ENCODE data around the gene GBGT1.

GRCh38 chr9:133189826-133190225 lies 26.1 kb upstream of the GBGT1 start:
- TF ChIP-seq CTCF (IDR thresholded peaks at IDR 0.05; ENCODE audit: insufficient read depth, low read length, poor library complexity, severe bottlenecking) (no peak), EZH2phosphoT487 (conservative IDR thresholded peaks at IDR 0.05; ENCODE audit: low read length) (no peak)

All from SU-DHL-6 (cell line).